Small intestine (tissue), 7 donors: Measurements from ENCODE around the gene RND2. TPM values are rescaled to one million over a fixed set of nuclear protein-coding genes. Genes with fewer than 3 reads are reported as not detected.

Experiments
- DNase-seq, 2 donors: peaks; one replicate each; pipeline versions ENCODE4 v3.0.0 to v3.0.0-alpha.2; 2013
- FAIRE-seq: peaks from 2 replicates; lab custom pipeline; 2012; peaks lifted over from hg19 to GRCh38; lab: Jason Lieb, UNC
- H3K27ac ChIP-seq, 3 donors: one replicate each; pipeline ENCODE4 v1.5.1; 2013; ENCODE audit warnings: low read length in 2 of 3, mild to moderate bottlenecking in 2 of 3, control low read depth in 1 of 3, inconsistent platforms in 1 of 3, low read depth in 1 of 3, moderate library complexity in 1 of 3
- H3K27me3 ChIP-seq, 3 donors: one replicate each; pipeline ENCODE4 v1.6.1; 2013; ENCODE audit warnings: low read length in 3 of 3, inconsistent platforms in 1 of 3; ENCODE audit not compliant: control insufficient read depth in 3 of 3, insufficient read depth in 3 of 3
- H3K36me3 ChIP-seq, 3 donors: one replicate each; pipeline ENCODE4 v1.6.1; 2013; ENCODE audit warnings: low read length in 3 of 3, inconsistent platforms in 1 of 3, low read depth in 1 of 3, mild to moderate bottlenecking in 1 of 3, moderate library complexity in 1 of 3; ENCODE audit not compliant: control insufficient read depth in 3 of 3, insufficient read depth in 2 of 3
- H3K4me1 ChIP-seq, 3 donors: one replicate each; pipeline ENCODE4 v1.6.1; 2013; ENCODE audit warnings: low read length in 2 of 3, inconsistent platforms in 1 of 3, low read depth in 1 of 3, mild to moderate bottlenecking in 1 of 3, moderate library complexity in 1 of 3; ENCODE audit not compliant: control insufficient read depth in 3 of 3, insufficient read depth in 2 of 3
- H3K4me3 ChIP-seq, 3 donors: one replicate each; pipeline ENCODE4 v1.5.1; 2013; ENCODE audit warnings: low read length in 3 of 3, control low read depth in 1 of 3, inconsistent platforms in 1 of 3, low read depth in 1 of 3, mild to moderate bottlenecking in 1 of 3, moderate library complexity in 1 of 3
- H3K9me3 ChIP-seq, 2 donors: one replicate each; pipeline ENCODE4 v1.6.1; 2013; ENCODE audit warnings: low read depth in 1 of 2, low read length in 1 of 2; ENCODE audit not compliant: control insufficient read depth in 2 of 2, insufficient read depth in 1 of 2
- WGBS, 3 donors: extraction: QIAGEN DNeasy Blood & Tissue Kit; methylation state at CpG; one replicate each; pipeline ENCODE4 v1.1.7; 2013; 5-methylcytosine and 5-hydroxymethylcytosine counted together
- polyA plus RNA-seq, 4 donors: library from polyadenylated mRNA; stranded (reverse) in 3 of 4; unstranded in 1 of 4; fragments of 200-250 nt in 3 of 4; fragments of 120-200 nt in 1 of 4; gene quantifications; one replicate each; pipeline versions ENCODE4 v1.2.1 to v1.2.3, GENCODE V29; 2013
- donor health status: healthy with polysubstance abuse.
- donor health status: control.
- donor health status: control.
- donor health status: Bipolar disorder and iron deficiency.
- donor health status: healthy.

RND2 gene
- polyA plus RNA-seq, 4 donors: 0.27 to 0.67 (median 0.41) TPM; not detected in 1

GRCh38 chr17:43027091-43028032 is 2.3 kb downstream of the RND2 start:
- H3K27ac ChIP-seq: no peak overlapping the region
- 72 to 79% (median 77%) methylated on average over 9 of the region's 9 CpGs for WGBS, 3 donors
- FAIRE-seq: no peak

GRCh38 chr17:43028221-43028861 is 3.3 kb downstream of the RND2 start:
- Histone ChIP-seq H3K27me3 (peaks cover 0 to 8% (median 0%) of the 10 kb centered on the region in 3 donors), H3K9me3 (no peaks in the 10 kb centered on the region), H3K36me3 (no peaks in the 10 kb centered on the region), H3K4me1 (peaks cover 0 to 6% (median 0%) of the 10 kb centered on the region in 3 donors), H3K27ac (no peak overlapping the region), H3K4me3 (no peak overlapping the region)
- FAIRE-seq (no peak), DNase-seq (no peak)
- 72 to 82% (median 76%) methylated on average over 16 to 17 of the region's 17 CpGs for WGBS, 3 donors

More at GRCh38 chr17:43027091-43028032, 2.3 kb downstream of the RND2 start:
- Histone ChIP-seq H3K27me3 (peaks cover 0 to 8% (median 0%) of the 10 kb centered on the region in 3 donors), H3K4me3 (no peak overlapping the region), H3K36me3 (no peaks in the 10 kb centered on the region), H3K4me1 (peaks cover 0 to 8% (median 0%) of the 10 kb centered on the region in 3 donors), H3K9me3 (no peaks in the 10 kb centered on the region)
- DNase-seq: no peak

- H3K27me3 ChIP-seq: peaks cover 0 to 3% (median 0%) of the 10 kb centered on the region in 3 donors
- FAIRE-seq (no peak), DNase-seq (no peak)
- H3K4me1 ChIP-seq: no peaks in the 10 kb centered on the region
- WGBS, 3 donors: 72 to 75% (median 72%) methylated on average over 6 of the region's 6 CpGs
- no peak overlapping the region for H3K27ac ChIP-seq
- H3K36me3 ChIP-seq: no peaks in the 10 kb centered on the region
- no peaks in the 10 kb centered on the region for H3K9me3 ChIP-seq
- no peak overlapping the region for H3K4me3 ChIP-seq
Observed at GRCh38 chr17:43030137-43030767, 5.2 kb downstream of the RND2 start.

- whole genome bisulfite sequencing, 3 donors: 78 to 89% (median 80%) methylated on average over 3 of the region's 3 CpGs
- Histone ChIP-seq H3K9me3 (no peaks in the 10 kb centered on the region), H3K4me3 (no peak overlapping the region), H3K27me3 (no peaks in the 10 kb centered on the region), H3K4me1 (no peaks in the 10 kb centered on the region), H3K27ac (no peak overlapping the region), H3K36me3 (no peaks in the 10 kb centered on the region)
- no peak for DNase-seq
- no peak for FAIRE-seq
Observed at GRCh38 chr17:43031666-43032065, 6.6 kb downstream of the RND2 start.

- Histone ChIP-seq H3K9me3 (no peaks in the 10 kb centered on the region), H3K27ac (peak overlapping the region in 1 of 3 donors; percentile 10), H3K36me3 (no peaks in the 10 kb centered on the region), H3K4me3 (no peak overlapping the region), H3K27me3 (no peaks in the 10 kb centered on the region), H3K4me1 (peaks cover 0 to 4% (median 0%) of the 10 kb centered on the region in 3 donors)
- DNase-seq: no peak
- 53 to 60% (median 56%) methylated on average over 11 to 12 of the region's 12 CpGs for WGBS, 3 donors
- no peak for FAIRE-seq
Observed at GRCh38 chr17:43033948-43034881, 9.2 kb downstream of the RND2 start.

- no peak overlapping the region for H3K27ac ChIP-seq
- no peak overlapping the region for H3K4me3 ChIP-seq
- DNase-seq (no peak), FAIRE-seq (no peak)
- H3K9me3 ChIP-seq: no peaks in the 10 kb centered on the region
- no peaks in the 10 kb centered on the region for H3K27me3 ChIP-seq
- H3K36me3 ChIP-seq: no peaks in the 10 kb centered on the region
- WGBS, 3 donors: 86 to 95% (median 87%) methylated on average over 3 of the region's 3 CpGs
- peaks cover 0 to 4% (median 0%) of the 10 kb centered on the region in 3 donors for H3K4me1 ChIP-seq
Observed at GRCh38 chr17:43034894-43035293, 9.9 kb downstream of the RND2 start.

GRCh38 chr17:43039646-43040045 is 14.6 kb downstream of the RND2 start:
- FAIRE-seq: no peak

More at GRCh38 chr17:43039646-43040045, 14.6 kb downstream of the RND2 start:
- Histone ChIP-seq H3K4me1 (peaks cover 0 to 12% (median 0%) of the 10 kb centered on the region in 3 donors), H3K27me3 (no peaks in the 10 kb centered on the region), H3K4me3 (no peak overlapping the region), H3K9me3 (no peaks in the 10 kb centered on the region), H3K27ac (no peak overlapping the region), H3K36me3 (peaks cover 0 to 2% (median 0%) of the 10 kb centered on the region in 3 donors)
- 91 to 97% (median 93%) methylated on average over 2 of the region's 2 CpGs for WGBS, 3 donors
- no peak for DNase-seq
